Sigmoid colon (tissue), 4 donors: ENCODE measurements around the gene RBP7.

Experiments
- CTCF ChIP-seq, 4 experiments: fragments of 450-650 bp in 3 of 4; fragments of 200-600 bp in 1 of 4; IDR thresholded peaks; one replicate each; pipeline ENCODE4 v1.5.1; 2016 to 2019; ENCODE audit warnings: antibody characterized with exemption in 4 of 4, mild to moderate bottlenecking in 3 of 4, moderate library complexity in 2 of 4
- POLR2A ChIP-seq, 2 donors: fragments of 450-650 bp; IDR thresholded peaks; one replicate each; pipeline ENCODE4 v1.6.1; 2016; ENCODE audit warnings: antibody characterized with exemption in 2 of 2, mild to moderate bottlenecking in 2 of 2, moderate library complexity in 2 of 2
- POLR2AphosphoS5 ChIP-seq, 4 donors: sonication (generic); formaldehyde crosslinking; IDR thresholded peaks; one replicate each; pipeline ENCODE4 v1.6.1; 2017; ENCODE audit warnings: antibody characterized with exemption in 4 of 4

- TF ChIP-seq CTCF (IDR thresholded peaks at IDR 0.05) (no peak), POLR2A (IDR thresholded peaks at IDR 0.05) (no peak), POLR2AphosphoS5 (IDR thresholded peaks at IDR 0.05) (no peak)
Observed at GRCh38 chr1:10019561-10019960, 22.5 kb downstream of the RBP7 start.
